ENCODE data around the gene FTSJ3.

Gene FTSJ3

DNA sequence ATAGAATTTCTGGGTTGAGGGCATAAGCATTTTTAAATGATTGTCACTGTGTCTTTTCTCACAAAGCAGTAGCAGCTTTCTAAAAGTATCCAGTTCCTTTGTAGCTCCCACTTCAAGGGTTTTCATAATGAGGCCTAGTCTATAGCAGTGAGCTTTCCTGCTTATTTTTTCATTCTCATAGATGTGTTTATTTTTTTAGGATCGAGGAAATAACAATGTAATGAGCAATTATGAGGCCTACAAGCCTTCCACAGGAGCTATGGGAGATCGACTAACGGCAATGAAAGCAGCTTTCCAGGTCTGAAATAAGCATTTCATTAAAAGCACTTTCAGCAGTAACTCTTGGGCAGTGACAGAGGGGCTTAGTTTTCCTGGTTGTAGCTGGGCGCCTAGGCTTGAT is 10.8 kb downstream of the FTSJ3 start:
- Histone ChIP-seq H3K9me2 (replicated peaks; ENCODE audit: insufficient read depth, low read length) (no peaks in the 10 kb centered on the region), H3K4me2 (ENCODE audit: low read depth, low read length) (no peak overlapping the region), H3K4me1 (ENCODE audit: low read length) (no peaks in the 10 kb centered on the region), H3K36me3 (replicated peaks; ENCODE audit: insufficient read depth, low read length) (peaks cover 37% of the 10 kb centered on the region), H3K9me3 (replicated peaks; ENCODE audit: insufficient read depth, low read length) (no peaks in the 10 kb centered on the region), H4K20me1 (ENCODE audit: insufficient read depth, low read length) (no peaks in the 10 kb centered on the region), H3K4me3 (ENCODE audit: low read length) (no peak overlapping the region), H3K9ac (ENCODE audit: low read length) (no peak overlapping the region), H3K27ac (ENCODE audit: low read length) (no peak overlapping the region), H3F3A (ENCODE audit: insufficient read depth, low read length) (peaks cover 10% of the 10 kb centered on the region), H3K79me2 (ENCODE audit: low read length) (peaks cover 24% of the 10 kb centered on the region), H3K27me3 (replicated peaks; ENCODE audit: insufficient read depth, low read length) (no peaks in the 10 kb centered on the region), H2AFZ (ENCODE audit: low read length) (no peak overlapping the region)
- DNase-seq: no peak
- no peak for TF ChIP-seq EZH2 (optimal IDR thresholded peaks at IDR 0.05; ENCODE audit: low read depth, low read length)
- no peak for TF ChIP-seq EZH2phosphoT487 (IDR thresholded peaks at IDR 0.05; ENCODE audit: low read length)
- TF ChIP-seq CTCF (IDR thresholded peaks at IDR 0.05; ENCODE audit: low read length): no peak

DNA sequence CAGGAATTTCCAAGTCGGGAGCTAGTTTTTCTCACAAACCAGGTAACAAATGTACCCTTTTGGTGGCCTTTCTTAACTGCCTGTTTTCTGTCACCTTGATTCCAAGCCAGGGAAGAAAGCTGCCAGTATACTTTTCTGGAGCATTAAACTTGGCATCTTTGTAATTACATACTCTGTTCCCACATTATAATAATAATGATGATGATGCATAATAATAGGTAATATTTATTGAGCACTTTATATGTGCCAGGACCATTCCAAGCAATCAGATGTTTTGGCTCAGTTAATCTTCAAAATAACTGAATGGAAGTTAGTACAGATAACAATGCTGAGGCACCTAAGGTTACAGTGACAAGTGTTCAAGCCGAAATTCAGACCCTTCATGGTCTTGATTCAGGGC is 11.3 kb downstream of the FTSJ3 start:
- Histone ChIP-seq H3K27me3 (replicated peaks; ENCODE audit: insufficient read depth, low read length) (no peaks in the 10 kb centered on the region), H2AFZ (ENCODE audit: low read length) (no peak overlapping the region), H3K4me3 (ENCODE audit: low read length) (no peak overlapping the region), H3F3A (ENCODE audit: insufficient read depth, low read length) (peaks cover 10% of the 10 kb centered on the region), H4K20me1 (ENCODE audit: insufficient read depth, low read length) (no peaks in the 10 kb centered on the region), H3K9ac (ENCODE audit: low read length) (no peak overlapping the region), H3K27ac (ENCODE audit: low read length) (no peak overlapping the region), H3K36me3 (replicated peaks; ENCODE audit: insufficient read depth, low read length) (peaks cover 37% of the 10 kb centered on the region), H3K4me2 (ENCODE audit: low read depth, low read length) (no peak overlapping the region), H3K9me2 (replicated peaks; ENCODE audit: insufficient read depth, low read length) (no peaks in the 10 kb centered on the region), H3K9me3 (replicated peaks; ENCODE audit: insufficient read depth, low read length) (no peaks in the 10 kb centered on the region), H3K4me1 (ENCODE audit: low read length) (no peaks in the 10 kb centered on the region), H3K79me2 (ENCODE audit: low read length) (peaks cover 21% of the 10 kb centered on the region)
- DNase-seq: no peak
- no peak for TF ChIP-seq EZH2 (optimal IDR thresholded peaks at IDR 0.05; ENCODE audit: low read depth, low read length)
- no peak for TF ChIP-seq EZH2phosphoT487 (IDR thresholded peaks at IDR 0.05; ENCODE audit: low read length)
- no peak for TF ChIP-seq CTCF (IDR thresholded peaks at IDR 0.05; ENCODE audit: low read length)

DNA sequence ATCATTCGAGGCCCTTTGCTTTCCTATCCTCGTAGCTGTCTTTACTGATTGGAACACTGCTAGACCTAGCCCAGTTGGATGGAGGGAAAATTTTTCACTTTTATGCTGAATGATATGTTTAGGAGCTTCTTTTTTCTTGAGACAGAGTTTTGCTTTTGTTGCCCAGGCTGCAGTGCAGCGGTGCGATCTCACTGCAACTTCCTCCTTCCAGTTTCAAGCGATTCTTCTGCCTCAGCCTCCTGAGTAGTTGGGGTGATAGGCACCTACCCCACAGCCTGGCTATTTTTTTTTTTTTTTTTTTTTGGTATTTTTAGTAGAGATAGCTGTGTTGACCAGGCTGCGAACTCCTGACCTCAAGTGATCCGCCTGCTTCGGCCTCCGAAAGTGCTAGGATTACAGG is 17.5 kb downstream of the FTSJ3 start:
- Histone ChIP-seq H3K36me3 (replicated peaks; ENCODE audit: insufficient read depth, low read length) (peaks cover 23% of the 10 kb centered on the region), H3K27me3 (replicated peaks; ENCODE audit: insufficient read depth, low read length) (no peaks in the 10 kb centered on the region), H3K4me1 (ENCODE audit: low read length) (no peaks in the 10 kb centered on the region), H2AFZ (ENCODE audit: low read length) (no peak overlapping the region), H4K20me1 (ENCODE audit: insufficient read depth, low read length) (no peaks in the 10 kb centered on the region), H3K4me3 (ENCODE audit: low read length) (no peak overlapping the region), H3K9me3 (replicated peaks; ENCODE audit: insufficient read depth, low read length) (no peaks in the 10 kb centered on the region), H3K9me2 (replicated peaks; ENCODE audit: insufficient read depth, low read length) (no peaks in the 10 kb centered on the region), H3F3A (ENCODE audit: insufficient read depth, low read length) (no peaks in the 10 kb centered on the region), H3K79me2 (ENCODE audit: low read length) (no peaks in the 10 kb centered on the region; the same call in 1 of the 2 replicates), H3K9ac (ENCODE audit: low read length) (no peak overlapping the region), H3K4me2 (ENCODE audit: low read depth, low read length) (no peak overlapping the region), H3K27ac (ENCODE audit: low read length) (no peak overlapping the region)
- TF ChIP-seq CTCF (IDR thresholded peaks at IDR 0.05; ENCODE audit: low read length) (no peak), EZH2 (optimal IDR thresholded peaks at IDR 0.05; ENCODE audit: low read depth, low read length) (no peak), EZH2phosphoT487 (IDR thresholded peaks at IDR 0.05; ENCODE audit: low read length) (no peak)
- no peak for DNase-seq
